HepG2 (cell line): Measurements from ENCODE around the gene C1QTNF5. TPM values are rescaled to one million over a fixed set of nuclear protein-coding genes. Genes with fewer than 3 reads are reported as not detected.
A peak's percentile ranks its signal among the peaks of the same experiment; 100 is the strongest.

Experiments
- AGO1 ChIP-seq: fragments of 200-400 bp; formaldehyde crosslinking; IDR thresholded peaks from 2 replicates; pipeline ENCODE4 v1.6.1; 2017; ENCODE audit warnings: mild to moderate bottlenecking, low read depth, low read length, moderate library complexity; ENCODE audit not compliant: poor library complexity, severe bottlenecking
- CEBPB ChIP-seq: IDR thresholded peaks from 2 replicates; pipeline ENCODE4 v1.6.1; 2011; ENCODE audit warnings: low read depth, low read length, improper control_type of control experiment, borderline replicate concordance
- EZH2 ChIP-seq: conservative IDR thresholded peaks from 2 replicates; pipeline ENCODE4 v1.6.1; 2012; ENCODE audit warnings: mild to moderate bottlenecking, low read depth, low read length, moderate library complexity
- GTF2F1 ChIP-seq: fragments of 150-350 bp; IDR thresholded peaks from 2 replicates; pipeline ENCODE4 v1.6.1; 2014; ENCODE audit warnings: low read length
- HMGA1 ChIP-seq: sonication (generic); formaldehyde crosslinking; conservative IDR thresholded peaks from 2 replicates; pipeline ENCODE4 v1.4.0; 2020; ENCODE audit warnings: missing genetic modification reagents
- MAFF ChIP-seq: IDR thresholded peaks from 2 replicates; pipeline ENCODE4 v1.6.1; 2011; ENCODE audit warnings: low read depth, low read length, improper control_type of control experiment
- MTF1 ChIP-seq: sonication (generic); formaldehyde crosslinking; IDR thresholded peaks from 2 replicates; pipeline ENCODE4 v1.5.0; 2020; ENCODE audit warnings: missing genetic modification reagents
- NR1H2 ChIP-seq: sonication (generic); formaldehyde crosslinking; IDR thresholded peaks from 2 replicates; pipeline ENCODE4 v1.8.1; 2022; ENCODE audit warnings: low read depth, missing genetic modification reagents, borderline replicate concordance
- RELA ChIP-seq: sonication (generic); formaldehyde crosslinking; IDR thresholded peaks from 2 replicates; pipeline ENCODE4 v1.4.0; 2020; ENCODE audit warnings: missing genetic modification reagents
- SKIL ChIP-seq: sonication (generic); formaldehyde crosslinking; IDR thresholded peaks from 2 replicates; pipeline ENCODE4 v1.8.0; 2022; ENCODE audit warnings: missing genetic modification reagents, mild to moderate bottlenecking, moderate library complexity, borderline replicate concordance
- SNAPC2 ChIP-seq: sonication (generic); formaldehyde crosslinking; IDR thresholded peaks from 2 replicates; pipeline ENCODE4 v1.8.1; 2022; ENCODE audit warnings: mild to moderate bottlenecking, missing genetic modification reagents
- ZBTB25 ChIP-seq: IDR thresholded peaks from 2 replicates; pipeline ENCODE4 v1.6.1; 2018; ENCODE audit warnings: missing genetic modification reagents
- ZBTB26 ChIP-seq: IDR thresholded peaks from 2 replicates; pipeline ENCODE4 v1.6.1; 2016; ENCODE audit warnings: missing compliant biosample characterization, missing genetic modification reagents, borderline replicate concordance
- ZNF20 ChIP-seq: sonication (generic); formaldehyde crosslinking; IDR thresholded peaks from 2 replicates; pipeline ENCODE4 v1.4.0; 2020; ENCODE audit warnings: mild to moderate bottlenecking, moderate library complexity, missing genetic modification reagents
- ZNF331 ChIP-seq: sonication (generic); formaldehyde crosslinking; IDR thresholded peaks from 2 replicates; pipeline ENCODE4 v1.4.0; 2020; ENCODE audit warnings: missing genetic modification reagents
- ZNF572 ChIP-seq: sonication (generic); formaldehyde crosslinking; IDR thresholded peaks from 2 replicates; pipeline ENCODE4 v1.5.1; 2020; ENCODE audit warnings: mild to moderate bottlenecking, missing genetic modification reagents
- ZNF577 ChIP-seq: sonication (generic); formaldehyde crosslinking; IDR thresholded peaks from 2 replicates; pipeline ENCODE4 v1.4.0; 2020; ENCODE audit warnings: mild to moderate bottlenecking, low read depth, missing genetic modification reagents, borderline replicate concordance
- ZNF781 ChIP-seq: sonication (generic); formaldehyde crosslinking; IDR thresholded peaks from 2 replicates; pipeline ENCODE4 v1.5.1; 2020; ENCODE audit warnings: borderline replicate concordance, mild to moderate bottlenecking, missing genetic modification reagents; ENCODE audit errors: not compliant biosample characterization
- ZSCAN9 ChIP-seq: IDR thresholded peaks from 2 replicates; pipeline ENCODE4 v1.6.1; 2016; ENCODE audit warnings: borderline replicate concordance
- polyA plus RNA-seq, 8 experiments: library from polyadenylated mRNA; depleted of rRNA in 3 of 8; stranded (reverse) in 7 of 8; unstranded in 1 of 8; fragments of >200 nt; fragmentation: Illumina TruSeq in 4 of 8; extraction: Trizol in 4 of 8; gene quantifications; 2 replicates each; pipeline versions ENCODE4 v1.2.1 to v1.2.3, GENCODE V29; 2011 to 2016; ENCODE audit warnings: low read depth in 4 of 8, missing spikeins in 1 of 8, mixed read lengths in 1 of 8; ENCODE audit not compliant: insufficient read depth in 1 of 8
- total RNA-seq, 5 experiments: library from RNA; depleted of rRNA; stranded (reverse); fragments of >200 nt; fragmentation: Illumina TruSeq; extraction: Trizol; gene quantifications; 2 replicates each; pipeline ENCODE4 v1.2.3, GENCODE V29; 2016; ENCODE audit warnings: low read depth in 1 of 5
- TF ChIP-seq, protein P1 (sequence below): sonication (generic); formaldehyde crosslinking; conservative IDR thresholded peaks from 2 replicates; pipeline ENCODE4 v1.5.0; 2020; ENCODE audit warnings: missing genetic modification reagents
- TF ChIP-seq, protein P2 (sequence below): sonication (generic); formaldehyde crosslinking; IDR thresholded peaks from 2 replicates; pipeline ENCODE4 v1.5.1; 2020; ENCODE audit warnings: mild to moderate bottlenecking, missing genetic modification reagents, moderate library complexity

Gene C1QTNF5
- total and polyA plus RNA-seq, 2 of the 13 experiments (the other 11 are each of a cell fraction or from before 2014, with no cell fraction given), result 0.86 to 1.2 TPM

GRCh38 chr11:119376197-119376847, 35.6 kb upstream of the C1QTNF5 start (continued):
- TF ChIP-seq, protein P1, sequence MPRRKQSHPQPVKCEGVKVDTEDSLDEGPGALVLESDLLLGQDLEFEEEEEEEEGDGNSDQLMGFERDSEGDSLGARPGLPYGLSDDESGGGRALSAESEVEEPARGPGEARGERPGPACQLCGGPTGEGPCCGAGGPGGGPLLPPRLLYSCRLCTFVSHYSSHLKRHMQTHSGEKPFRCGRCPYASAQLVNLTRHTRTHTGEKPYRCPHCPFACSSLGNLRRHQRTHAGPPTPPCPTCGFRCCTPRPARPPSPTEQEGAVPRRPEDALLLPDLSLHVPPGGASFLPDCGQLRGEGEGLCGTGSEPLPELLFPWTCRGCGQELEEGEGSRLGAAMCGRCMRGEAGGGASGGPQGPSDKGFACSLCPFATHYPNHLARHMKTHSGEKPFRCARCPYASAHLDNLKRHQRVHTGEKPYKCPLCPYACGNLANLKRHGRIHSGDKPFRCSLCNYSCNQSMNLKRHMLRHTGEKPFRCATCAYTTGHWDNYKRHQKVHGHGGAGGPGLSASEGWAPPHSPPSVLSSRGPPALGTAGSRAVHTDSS (CRISPR knock-in tag), result no peak
- no peak for TF ChIP-seq ZBTB25 (CRISPR knock-in tag)
- TF ChIP-seq ZNF331, result 0 out of 2 replicates have a peak, but pooled peaks have one; percentile 64
- no peak for TF ChIP-seq ZBTB26
- TF ChIP-seq MAFF, result no peak
- peak; percentile 46 for TF ChIP-seq AGO1
- no peak for TF ChIP-seq GTF2F1
- TF ChIP-seq, protein P2, sequence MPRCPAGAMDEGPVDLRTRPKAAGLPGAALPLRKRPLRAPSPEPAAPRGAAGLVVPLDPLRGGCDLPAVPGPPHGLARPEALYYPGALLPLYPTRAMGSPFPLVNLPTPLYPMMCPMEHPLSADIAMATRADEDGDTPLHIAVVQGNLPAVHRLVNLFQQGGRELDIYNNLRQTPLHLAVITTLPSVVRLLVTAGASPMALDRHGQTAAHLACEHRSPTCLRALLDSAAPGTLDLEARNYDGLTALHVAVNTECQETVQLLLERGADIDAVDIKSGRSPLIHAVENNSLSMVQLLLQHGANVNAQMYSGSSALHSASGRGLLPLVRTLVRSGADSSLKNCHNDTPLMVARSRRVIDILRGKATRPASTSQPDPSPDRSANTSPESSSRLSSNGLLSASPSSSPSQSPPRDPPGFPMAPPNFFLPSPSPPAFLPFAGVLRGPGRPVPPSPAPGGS, result no peak
- TF ChIP-seq CEBPB, result no peak
- no peak for TF ChIP-seq MTF1
- no peak for TF ChIP-seq ZNF572 (CRISPR knock-in tag)
- TF ChIP-seq RELA, result no peak
- TF ChIP-seq SKIL (CRISPR knock-in tag), result peak; percentile 27; the same call in 1 of the 2 replicates
- TF ChIP-seq ZNF781, result no peak
- no peak for TF ChIP-seq SNAPC2 (CRISPR knock-in tag)
- TF ChIP-seq EZH2, result no peak
- TF ChIP-seq ZNF577, result no peak
- TF ChIP-seq NR1H2 (CRISPR knock-in tag), result no peak
- 0 out of 2 replicates have a peak, but pooled peaks have one; percentile 29 for TF ChIP-seq ZSCAN9 (CRISPR knock-in tag)
- no peak for TF ChIP-seq ZNF20 (CRISPR knock-in tag)
- TF ChIP-seq HMGA1 (CRISPR knock-in tag), result no peak
